Karpas-422 (cell line): Measurements from ENCODE around the gene CHD1. TPM values are rescaled to one million over a fixed set of nuclear protein-coding genes. Genes with fewer than 3 reads are reported as not detected.
"Not testable (repeated sequence)": the region's sequence is repeated elsewhere in the genome, so short reads cannot be mapped to it uniquely, and the experiment has no call there.

Source experiments
- DNase-seq: peaks from one replicate; pipeline ENCODE4 v3.0.0-alpha.2; 2015
- H2AFZ ChIP-seq: fragments of 200-600 bp; sonication (generic); 2 replicates; pipeline ENCODE4 v1.6.1; 2014; ENCODE audit warnings: antibody characterized with exemption, low read length, mixed read lengths
- H3K27ac ChIP-seq: fragments of 200-600 bp; sonication (generic); 2 replicates; pipeline ENCODE4 v1.5.1; 2014; ENCODE audit warnings: mild to moderate bottlenecking, low read length, moderate library complexity
- H3K27me3 ChIP-seq: fragments of 200-600 bp; sonication (generic); 2 replicates; pipeline ENCODE4 v1.6.1; 2014; ENCODE audit warnings: low read length, mixed read lengths
- H3K36me3 ChIP-seq: fragments of 200-600 bp; sonication (generic); 2 replicates; pipeline ENCODE4 v1.6.1; 2014; ENCODE audit warnings: low read length, mixed read lengths; ENCODE audit not compliant: insufficient read depth
- H3K4me1 ChIP-seq: fragments of 200-600 bp; sonication (generic); 2 replicates; pipeline ENCODE4 v1.6.1; 2014; ENCODE audit warnings: mild to moderate bottlenecking, low read length, mixed read lengths
- H3K4me2 ChIP-seq: fragments of 200-600 bp; sonication (generic); 2 replicates; pipeline ENCODE4 v1.6.1; 2014; ENCODE audit warnings: low read length, low read depth, mild to moderate bottlenecking; ENCODE audit not compliant: poor library complexity, severe bottlenecking
- H3K4me3 ChIP-seq: fragments of 200-600 bp; sonication (generic); 2 replicates; pipeline ENCODE4 v1.5.1; 2014; ENCODE audit warnings: mild to moderate bottlenecking, antibody characterized with exemption, low read length, mixed read lengths
- H3K79me2 ChIP-seq: fragments of 200-600 bp; sonication (generic); 2 replicates; pipeline ENCODE4 v1.6.1; 2014; ENCODE audit warnings: mild to moderate bottlenecking, low read length, mixed read lengths
- H3K9ac ChIP-seq: fragments of 200-600 bp; sonication (generic); 2 replicates; pipeline ENCODE4 v1.6.0; 2014; ENCODE audit warnings: low read length
- H3K9me2 ChIP-seq: fragments of 200-600 bp; sonication (generic), shearing (Covaris generic); replicated peaks from 2 replicates; pipeline ENCODE4 v1.6.0; 2014; ENCODE audit warnings: mild to moderate bottlenecking, low read length, moderate library complexity; ENCODE audit not compliant: insufficient read depth
- H3K9me3 ChIP-seq: fragments of 300-700, 200-600 bp; sonication (generic); 2 replicates; pipeline ENCODE4 v1.6.1; 2014; ENCODE audit warnings: low read length, mixed read lengths
- H4K20me1 ChIP-seq: fragments of 200-600 bp; sonication (generic); 2 replicates; pipeline ENCODE4 v1.6.1; 2014; ENCODE audit warnings: mild to moderate bottlenecking, antibody characterized with exemption, low read length, low read depth; ENCODE audit not compliant: insufficient read depth
- total RNA-seq: library from RNA; depleted of rRNA; stranded (reverse); fragments of >200 nt; shearing (Covaris generic); gene quantifications from 2 replicates; pipeline ENCODE4 v1.2.3, GENCODE V29; 2014; ENCODE audit warnings: low replicate concordance

CHD1 gene
- total RNA-seq, 1 experiment from 2014 or later, result 61.2 TPM

DNA sequence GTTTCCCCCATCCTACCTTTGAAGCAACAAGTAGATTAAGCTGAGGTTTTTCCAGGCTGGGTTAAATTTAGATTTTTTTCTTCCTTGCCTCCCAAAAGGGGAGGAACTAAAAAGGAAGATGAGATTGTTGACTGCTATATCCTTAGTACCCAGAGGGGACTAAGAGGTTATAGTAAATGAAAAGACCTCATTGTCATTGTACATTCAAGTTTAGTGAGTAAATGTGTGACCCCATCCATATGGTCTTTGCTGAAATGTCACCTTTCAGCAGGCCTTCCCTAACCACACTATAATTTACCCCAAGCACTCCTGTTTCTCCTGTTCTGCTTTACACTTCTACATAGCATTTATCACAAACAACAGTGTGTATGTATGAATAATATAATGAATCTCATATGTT, 35.8 kb upstream of the CHD1 start:
- Histone ChIP-seq H3K4me2 (no peak overlapping the region), H3K4me3 (no peak overlapping the region), H3K36me3 (no peaks in the 10 kb centered on the region), H4K20me1 (no peaks in the 10 kb centered on the region), H3K79me2 (no peaks in the 10 kb centered on the region), H3K9ac (no peak overlapping the region), H3K27me3 (no peaks in the 10 kb centered on the region), H2AFZ (no peak overlapping the region), H3K9me2 (no peaks in the 10 kb centered on the region; the same call in 1 of the 2 replicates), H3K9me3 (no peaks in the 10 kb centered on the region), H3K27ac (no peak overlapping the region), H3K4me1 (no peaks in the 10 kb centered on the region)
- no peak for DNase-seq

GRCh38 chr5:98963019-98963418, 34.2 kb upstream of the CHD1 start:
- Histone ChIP-seq H4K20me1 (no peaks in the 10 kb centered on the region), H3K9me2 (no peaks in the 10 kb centered on the region; the same call in 1 of the 2 replicates), H3K4me2 (no peak overlapping the region), H3K27me3 (no peaks in the 10 kb centered on the region), H3K9me3 (no peaks in the 10 kb centered on the region), H3K4me1 (no peaks in the 10 kb centered on the region), H3K9ac (no peak overlapping the region), H3K4me3 (no peak overlapping the region), H3K79me2 (no peaks in the 10 kb centered on the region), H3K36me3 (no peaks in the 10 kb centered on the region), H2AFZ (no peak overlapping the region), H3K27ac (no peak overlapping the region)
- no peak for DNase-seq

DNA sequence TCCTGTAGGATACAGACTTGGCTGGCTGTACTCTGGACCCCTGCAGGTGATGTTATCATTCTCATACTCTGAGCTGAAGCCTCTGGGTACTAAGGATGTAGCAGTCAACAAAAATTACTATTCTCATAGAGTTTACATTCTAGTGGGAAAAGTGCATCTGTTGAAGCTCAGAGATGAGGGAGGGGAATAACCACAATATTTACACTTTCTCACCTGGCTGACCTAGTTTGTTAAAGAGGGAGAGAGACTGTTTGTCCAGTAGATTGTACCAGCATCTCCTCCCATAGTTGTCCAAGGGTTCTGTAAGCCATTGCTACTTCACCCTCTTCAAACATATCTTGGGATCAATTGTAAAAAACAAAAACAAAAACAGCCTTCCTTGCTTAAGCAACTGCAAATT, 33.8 kb upstream of the CHD1 start:
- Histone ChIP-seq H3K27ac (no peak overlapping the region), H3K4me2 (no peak overlapping the region), H3K9me2 (no peaks in the 10 kb centered on the region; the same call in 1 of the 2 replicates), H3K9me3 (no peaks in the 10 kb centered on the region), H2AFZ (no peak overlapping the region), H3K4me1 (no peaks in the 10 kb centered on the region), H3K36me3 (no peaks in the 10 kb centered on the region), H3K9ac (no peak overlapping the region), H3K79me2 (no peaks in the 10 kb centered on the region), H4K20me1 (no peaks in the 10 kb centered on the region), H3K27me3 (no peaks in the 10 kb centered on the region), H3K4me3 (no peak overlapping the region)
- DNase-seq, result no peak

DNA sequence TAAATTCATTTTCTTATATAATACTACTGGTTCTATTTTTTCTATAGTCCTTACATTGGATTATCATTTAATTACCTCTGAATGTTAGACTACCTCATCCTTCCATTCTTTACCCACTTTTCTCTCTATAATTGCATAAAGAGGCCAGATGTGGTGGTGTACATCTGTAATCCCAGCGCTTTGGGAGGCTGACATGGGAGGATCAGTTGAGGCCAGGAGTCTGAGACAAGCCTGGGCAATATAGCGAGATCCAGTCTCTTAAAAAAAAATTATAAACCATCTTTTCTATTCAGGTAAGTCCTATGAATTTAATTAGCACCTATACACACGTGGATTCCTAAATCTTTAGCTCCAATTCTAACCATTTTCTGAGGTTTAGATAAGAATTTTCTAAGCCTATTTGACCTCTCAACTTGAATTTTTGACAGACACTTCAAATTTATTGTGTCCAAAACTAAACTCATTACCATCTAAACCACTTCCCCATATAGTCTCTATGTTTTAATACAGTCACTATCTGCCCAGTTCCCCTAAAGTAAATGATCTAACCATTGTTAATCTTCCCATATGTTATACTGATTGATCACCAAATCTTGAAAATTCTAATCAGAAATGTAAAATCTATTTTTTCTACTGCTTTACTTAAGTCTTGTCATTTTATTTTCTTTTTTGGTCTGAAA, 33.0 kb upstream of the CHD1 start:
- DNase-seq, result no peak
- Histone ChIP-seq H3K4me1 (no peaks in the 10 kb centered on the region), H2AFZ (no peak overlapping the region), H3K27ac (no peak overlapping the region), H3K36me3 (no peaks in the 10 kb centered on the region), H3K4me3 (no peak overlapping the region), H3K9me3 (no peaks in the 10 kb centered on the region), H3K9me2 (no peaks in the 10 kb centered on the region; the same call in 1 of the 2 replicates), H3K4me2 (no peak overlapping the region), H3K79me2 (no peaks in the 10 kb centered on the region), H3K9ac (no peak overlapping the region), H3K27me3 (no peaks in the 10 kb centered on the region), H4K20me1 (no peaks in the 10 kb centered on the region)

GRCh38 chr5:98957307-98957706, 28.5 kb upstream of the CHD1 start:
- Histone ChIP-seq H3K36me3 (no peaks in the 10 kb centered on the region), H4K20me1 (no peaks in the 10 kb centered on the region), H2AFZ (no peak overlapping the region), H3K4me3 (no peak overlapping the region), H3K4me1 (no peaks in the 10 kb centered on the region), H3K9me3 (no peaks in the 10 kb centered on the region), H3K9me2 (no peaks in the 10 kb centered on the region), H3K27me3 (no peaks in the 10 kb centered on the region), H3K79me2 (no peaks in the 10 kb centered on the region), H3K4me2 (no peak overlapping the region), H3K27ac (no peak overlapping the region), H3K9ac (no peak overlapping the region)
- DNase-seq, result no peak

GRCh38 chr5:98955888-98956287, 27.1 kb upstream of the CHD1 start:
- H3K9ac ChIP-seq, H3K9me2 ChIP-seq, H3K4me1 ChIP-seq, H3K4me2 ChIP-seq, H3K27me3 ChIP-seq, H4K20me1 ChIP-seq, H3K9me3 ChIP-seq, H3K4me3 ChIP-seq, H2AFZ ChIP-seq, DNase-seq, H3K36me3 ChIP-seq, H3K79me2 ChIP-seq, H3K27ac ChIP-seq: not testable (repeated sequence)

GRCh38 chr5:98955471-98955870, 26.7 kb upstream of the CHD1 start:
- H3K79me2 ChIP-seq, H3K9me3 ChIP-seq, H3K4me1 ChIP-seq, H4K20me1 ChIP-seq, H2AFZ ChIP-seq, H3K4me2 ChIP-seq, H3K36me3 ChIP-seq, H3K9me2 ChIP-seq, H3K27me3 ChIP-seq, DNase-seq, H3K9ac ChIP-seq, H3K27ac ChIP-seq, H3K4me3 ChIP-seq: not testable (repeated sequence)

GRCh38 chr5:98954392-98955028, 25.7 kb upstream of the CHD1 start:
- no peaks in the 10 kb centered on the region for H3K9me2 ChIP-seq
- no peak for DNase-seq
- no peak overlapping the region for H3K27ac ChIP-seq
- H3K36me3 ChIP-seq, result no peaks in the 10 kb centered on the region
- H3K4me3 ChIP-seq, result no peak overlapping the region
- no peak overlapping the region for H2AFZ ChIP-seq
- H3K79me2 ChIP-seq, result no peaks in the 10 kb centered on the region
- H3K9me3 ChIP-seq, result no peaks in the 10 kb centered on the region
- H3K27me3 ChIP-seq, result no peaks in the 10 kb centered on the region
- no peaks in the 10 kb centered on the region for H4K20me1 ChIP-seq
- no peak overlapping the region for H3K9ac ChIP-seq
- H3K4me1 ChIP-seq, result no peaks in the 10 kb centered on the region
- no peak overlapping the region for H3K4me2 ChIP-seq
